ENCODE data around the gene DDX4.

DNA sequence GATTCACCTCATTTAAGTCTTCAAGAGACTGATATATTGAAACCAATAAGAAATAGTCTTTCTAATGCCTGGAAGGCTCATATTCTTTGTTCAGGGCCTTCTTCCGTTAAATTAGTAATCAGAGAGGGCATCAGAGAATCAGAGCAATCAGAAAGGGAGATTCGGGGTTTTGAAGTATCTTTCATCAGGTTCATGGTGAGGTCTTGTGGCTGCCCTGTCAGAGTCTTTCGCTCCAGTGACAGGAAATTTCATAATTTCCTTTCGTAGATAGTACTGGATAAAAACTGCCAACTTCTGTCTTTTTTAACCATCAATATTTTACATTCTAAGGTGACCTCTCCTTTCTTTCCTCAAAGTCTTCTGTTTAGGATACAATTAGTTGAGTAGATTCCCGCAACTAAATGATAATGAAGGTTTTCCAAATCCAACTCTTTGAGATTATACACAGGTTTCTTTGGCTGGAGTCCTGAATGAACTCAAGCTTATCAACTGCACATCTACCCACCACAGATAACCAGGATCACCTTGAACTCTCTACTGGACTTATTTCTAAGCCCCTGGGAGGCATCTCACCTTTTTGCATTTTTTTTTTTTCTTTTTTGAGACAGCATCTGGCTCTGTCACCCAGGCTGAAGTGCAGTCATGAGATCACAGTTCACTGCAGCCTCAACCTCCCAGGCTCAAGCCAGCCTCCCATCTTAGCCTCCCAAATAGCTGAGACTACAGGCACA, 118.8 kb downstream of the DDX4 start:
- TF ChIP-seq, protein P1, sequence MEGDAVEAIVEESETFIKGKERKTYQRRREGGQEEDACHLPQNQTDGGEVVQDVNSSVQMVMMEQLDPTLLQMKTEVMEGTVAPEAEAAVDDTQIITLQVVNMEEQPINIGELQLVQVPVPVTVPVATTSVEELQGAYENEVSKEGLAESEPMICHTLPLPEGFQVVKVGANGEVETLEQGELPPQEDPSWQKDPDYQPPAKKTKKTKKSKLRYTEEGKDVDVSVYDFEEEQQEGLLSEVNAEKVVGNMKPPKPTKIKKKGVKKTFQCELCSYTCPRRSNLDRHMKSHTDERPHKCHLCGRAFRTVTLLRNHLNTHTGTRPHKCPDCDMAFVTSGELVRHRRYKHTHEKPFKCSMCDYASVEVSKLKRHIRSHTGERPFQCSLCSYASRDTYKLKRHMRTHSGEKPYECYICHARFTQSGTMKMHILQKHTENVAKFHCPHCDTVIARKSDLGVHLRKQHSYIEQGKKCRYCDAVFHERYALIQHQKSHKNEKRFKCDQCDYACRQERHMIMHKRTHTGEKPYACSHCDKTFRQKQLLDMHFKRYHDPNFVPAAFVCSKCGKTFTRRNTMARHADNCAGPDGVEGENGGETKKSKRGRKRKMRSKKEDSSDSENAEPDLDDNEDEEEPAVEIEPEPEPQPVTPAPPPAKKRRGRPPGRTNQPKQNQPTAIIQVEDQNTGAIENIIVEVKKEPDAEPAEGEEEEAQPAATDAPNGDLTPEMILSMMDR (IDR thresholded peaks at IDR 0.05), result no peak
- TF ChIP-seq POLR2A (IDR thresholded peaks at IDR 0.05) (no peak), POLR2AphosphoS5 (IDR thresholded peaks at IDR 0.05) (no peak)

Measured in upper lobe of left lung (tissue), 4 donors.